ENCODE measurements around the gene ETFRF1.
A peak's percentile ranks its signal among the peaks of the same experiment; 100 is the strongest.

The ETFRF1 gene, protein sequence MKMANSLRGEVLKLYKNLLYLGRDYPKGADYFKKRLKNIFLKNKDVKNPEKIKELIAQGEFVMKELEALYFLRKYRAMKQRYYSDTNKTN

DNA sequence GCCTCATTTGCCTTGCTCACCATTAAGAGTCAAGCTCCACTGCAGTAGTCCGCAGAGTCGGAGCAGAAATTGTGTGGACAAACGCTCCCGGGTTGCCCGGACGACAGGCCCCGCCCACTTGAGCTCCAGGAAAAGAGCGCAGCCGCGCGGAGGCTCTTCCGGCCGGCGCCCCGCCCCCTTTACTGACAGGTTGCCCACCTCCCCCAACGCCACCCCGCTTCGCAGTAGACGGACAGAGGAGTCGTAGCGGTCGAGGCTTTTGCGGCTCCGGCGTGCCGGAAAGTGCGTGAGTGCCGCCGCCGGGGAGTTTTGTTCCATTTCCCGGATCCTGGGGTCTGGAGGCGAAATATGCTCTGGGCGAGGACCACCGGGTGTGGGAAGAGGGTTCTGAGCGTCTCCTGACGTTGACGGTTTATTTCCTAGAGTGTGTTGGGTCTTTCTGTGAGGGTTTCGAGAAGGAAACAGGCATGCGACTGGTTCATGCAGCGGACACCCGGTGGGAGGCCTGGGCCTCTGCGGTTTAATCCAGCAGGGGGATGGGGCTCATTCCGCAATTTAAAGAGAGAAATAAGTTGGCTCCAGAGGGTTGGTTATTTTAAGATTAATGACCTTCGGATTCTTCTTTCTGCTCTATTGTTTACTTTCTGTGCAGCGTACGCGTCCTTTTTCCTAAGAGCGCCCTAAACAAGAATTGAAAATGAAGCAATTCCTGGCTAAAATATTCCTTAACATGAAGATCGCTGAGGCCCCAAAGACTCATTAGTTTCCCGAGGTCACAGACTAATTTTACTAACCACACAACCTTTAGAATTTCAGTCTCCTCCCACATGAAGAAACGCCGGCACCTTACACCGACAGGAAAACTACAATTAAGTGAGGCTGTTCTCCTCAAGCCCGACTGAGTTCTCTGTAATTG lies at the start of gene ETFRF1, which contains the start of gene DNAI7:
Gene ETFRF1 (plus strand): TSS at position 182 of the 916 bp plus-strand sequence. CDS start 8,720 bp downstream, outside the sequence.
Gene DNAI7 (minus strand): TSS at position 105 of the 916 bp plus-strand sequence. CDS start 82 bp downstream, at position 23.
- DNase-seq (ENCODE audit: low read depth), result peak; percentile 95

DNA sequence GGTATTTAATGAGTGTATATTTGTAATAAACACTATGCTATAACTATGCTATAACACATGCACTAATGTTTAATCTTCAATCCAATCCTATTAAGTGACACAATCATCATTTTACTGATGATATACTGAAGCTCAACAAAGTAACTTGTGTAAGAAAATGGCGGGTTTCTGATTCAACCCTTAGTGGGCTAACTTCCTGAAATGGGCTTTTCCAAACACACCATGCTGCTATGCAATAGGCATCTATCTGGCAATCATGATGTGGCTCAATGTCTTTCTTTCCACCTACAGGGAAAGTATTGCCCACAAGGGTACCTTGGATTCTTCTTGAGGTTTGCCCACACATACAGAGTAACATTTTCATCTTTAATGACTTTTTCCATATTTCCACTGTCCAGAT lies 48.4 kb upstream of the ETFRF1 start:
- DNase-seq (ENCODE audit: low read depth), result no peak

DNA sequence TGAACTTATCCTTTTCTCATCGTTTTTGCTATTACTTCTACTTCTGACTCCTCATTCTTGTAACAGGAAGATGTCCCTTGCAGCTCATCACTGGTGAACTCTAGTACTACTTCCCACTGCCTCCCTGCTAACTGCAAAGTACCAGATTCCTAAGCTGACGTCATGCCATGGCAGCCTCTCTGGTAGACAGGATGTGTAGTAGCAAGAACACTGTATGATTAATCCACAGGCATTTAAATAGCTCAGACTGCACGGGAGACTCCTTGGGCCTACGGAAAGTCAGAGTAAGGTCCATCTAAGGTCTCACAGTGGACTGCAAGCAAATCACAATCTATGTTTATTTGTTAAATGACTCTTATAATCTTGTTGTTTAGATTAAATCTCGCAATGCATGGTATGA lies 43.6 kb upstream of the ETFRF1 start:
- DNase-seq (ENCODE audit: low read depth), result no peak

DNA sequence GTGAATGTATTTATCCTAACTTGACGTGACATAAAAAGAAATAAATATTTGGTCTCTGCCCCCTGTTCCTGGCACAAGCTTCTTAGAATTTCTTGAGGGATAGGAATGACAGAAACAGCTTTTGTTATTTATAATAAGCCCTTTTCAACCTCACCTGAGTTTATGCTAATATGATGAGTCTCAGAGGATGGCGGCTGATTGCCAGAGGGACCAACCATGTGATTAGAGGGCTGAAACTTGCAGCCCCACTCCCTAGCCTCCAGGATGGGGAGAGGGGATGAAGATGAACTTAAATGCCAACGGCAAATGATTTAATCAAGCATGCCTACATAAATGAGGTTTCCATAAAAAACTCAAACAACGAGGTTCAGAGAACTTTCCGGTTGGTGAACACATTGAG lies 43.0 kb upstream of the ETFRF1 start:
- DNase-seq (ENCODE audit: low read depth), result no peak

DNA sequence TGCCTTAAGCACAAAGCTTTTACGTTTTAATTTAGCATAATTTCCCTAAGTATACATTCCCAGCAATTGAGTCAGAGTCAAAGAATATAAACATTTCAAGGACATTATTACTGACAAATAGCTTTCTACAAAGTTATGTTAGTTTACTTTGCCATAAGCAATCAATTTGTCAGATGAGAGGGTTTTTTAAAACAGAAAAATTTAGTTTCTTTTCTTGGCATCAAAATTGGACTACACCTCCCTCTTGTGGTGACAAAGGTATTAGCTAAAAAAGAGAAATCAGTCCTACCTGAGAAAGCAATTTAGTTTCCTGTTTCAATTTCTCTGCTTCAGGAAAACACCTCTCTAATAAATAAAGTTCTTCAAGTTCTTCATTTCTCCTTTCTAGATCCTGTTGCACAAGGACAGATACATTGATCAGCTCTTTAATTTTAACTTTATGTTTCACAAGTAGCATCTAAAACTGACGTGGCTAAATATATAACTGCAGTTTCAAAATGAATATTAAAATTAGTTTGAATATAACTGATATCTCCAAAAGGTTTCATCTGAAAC lies 39.9 kb upstream of the ETFRF1 start:
- no peak for DNase-seq (ENCODE audit: low read depth)

DNA sequence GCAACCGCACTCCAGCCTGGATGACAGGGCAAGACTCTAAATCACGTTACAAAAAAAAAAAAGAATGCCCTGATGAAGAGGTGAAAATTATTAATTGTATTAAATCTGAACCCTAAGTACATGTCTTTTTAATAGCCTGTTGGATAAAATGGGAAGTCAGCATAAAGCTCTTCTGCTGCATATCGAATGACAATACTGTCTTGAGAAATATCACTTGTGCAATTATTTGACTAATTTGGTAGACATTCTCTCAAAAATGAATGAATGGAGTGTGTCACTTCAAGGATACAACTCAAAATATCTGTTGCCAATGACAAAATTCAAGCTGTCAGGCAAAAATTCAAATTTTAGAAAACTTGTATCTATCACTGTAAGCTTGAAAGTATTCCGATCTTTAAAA lies 39.0 kb upstream of the ETFRF1 start:
- DNase-seq (ENCODE audit: low read depth), result no peak

DNA sequence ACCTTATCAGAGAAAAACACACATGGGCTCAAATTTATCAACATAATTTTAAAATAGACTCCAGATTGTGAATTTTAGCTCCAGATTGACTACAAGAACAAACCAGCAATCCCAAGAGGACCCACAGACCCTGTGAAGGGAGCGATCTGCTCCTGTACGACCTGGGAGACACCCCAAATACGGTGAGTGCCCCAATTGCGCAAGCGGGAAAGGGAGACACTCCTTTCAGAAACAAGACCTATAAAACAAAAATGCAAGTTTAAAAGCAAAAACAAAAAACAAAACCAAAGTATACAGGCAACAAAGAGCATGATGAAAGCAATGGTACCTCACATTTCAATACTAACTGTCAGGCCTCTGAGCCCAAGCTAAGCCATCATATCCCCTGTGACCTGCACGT lies 32.2 kb upstream of the ETFRF1 start:
- DNase-seq (ENCODE audit: low read depth), result no peak

DNA sequence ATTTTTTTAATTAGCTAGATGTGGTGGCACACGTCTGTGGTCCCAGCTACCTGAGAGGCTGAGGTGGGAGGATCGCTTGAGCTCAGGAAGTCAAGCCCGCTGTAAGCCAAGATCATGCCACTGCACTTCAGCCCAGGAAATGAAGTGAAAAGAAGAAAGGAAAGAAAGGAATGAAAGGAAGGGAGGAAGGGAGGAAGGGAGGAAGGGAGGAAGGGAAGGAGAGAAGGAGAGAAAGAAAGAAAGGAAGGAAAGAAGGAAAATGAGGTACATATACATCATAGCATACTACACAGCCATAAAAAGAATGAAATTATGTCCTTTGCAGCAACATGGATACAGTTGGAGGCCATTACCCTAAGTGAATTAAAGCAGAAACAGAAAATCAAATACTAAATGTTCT lies 12.3 kb upstream of the ETFRF1 start:
- no peak for DNase-seq (ENCODE audit: low read depth)

DNA sequence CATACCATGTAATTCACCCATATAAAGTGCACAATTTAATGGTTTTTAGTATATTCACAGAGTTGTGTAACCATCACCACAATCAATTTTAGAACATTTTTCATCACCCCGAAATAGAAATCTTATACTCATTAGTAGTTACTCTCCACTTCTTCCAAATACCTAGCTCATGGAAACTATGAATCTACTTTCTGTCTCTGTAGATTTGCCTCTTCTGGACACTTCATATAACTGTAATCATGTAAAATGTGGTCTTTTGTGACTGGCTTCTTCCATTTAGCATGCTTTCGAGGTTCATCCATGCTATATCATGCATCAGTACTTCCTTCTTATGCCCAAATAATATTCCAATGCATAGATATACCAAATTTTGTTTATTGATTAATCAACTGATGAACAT lies 10.9 kb upstream of the ETFRF1 start:
- DNase-seq (ENCODE audit: low read depth), result no peak

DNA sequence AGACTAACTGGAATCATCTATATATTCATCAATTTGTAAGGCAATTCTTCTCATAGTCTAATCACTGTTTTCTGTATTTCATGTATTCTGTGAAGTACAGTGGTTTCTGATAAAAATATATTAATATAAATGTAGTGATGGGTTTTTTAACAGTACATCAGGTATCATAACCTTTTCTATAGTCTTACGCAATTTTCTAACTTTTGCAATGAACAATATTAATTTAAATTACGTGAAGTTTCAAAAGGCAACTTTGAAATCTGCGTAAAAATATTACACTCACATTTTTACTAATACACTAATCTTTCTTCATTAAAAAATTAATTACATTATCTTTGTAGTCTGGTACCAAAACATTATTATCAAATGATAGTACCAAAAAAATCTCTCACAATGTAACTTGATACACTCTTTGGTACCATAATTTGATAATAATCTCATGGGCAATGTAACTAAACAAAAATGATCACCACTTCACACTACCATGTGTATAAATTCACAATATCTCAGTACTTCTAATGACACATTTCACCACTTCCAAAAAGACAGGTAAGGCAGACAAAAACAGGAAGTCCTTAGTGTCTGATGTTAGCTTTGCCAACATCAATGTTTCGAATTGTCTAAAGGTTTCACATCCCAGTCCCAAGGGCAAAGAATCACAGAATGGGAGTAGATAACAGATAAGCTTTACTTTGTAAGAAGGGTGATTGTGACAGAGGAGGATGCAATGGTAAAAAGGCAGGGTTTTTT lies 8.8 kb upstream of the ETFRF1 start:
- no peak for DNase-seq (ENCODE audit: low read depth)

DNA sequence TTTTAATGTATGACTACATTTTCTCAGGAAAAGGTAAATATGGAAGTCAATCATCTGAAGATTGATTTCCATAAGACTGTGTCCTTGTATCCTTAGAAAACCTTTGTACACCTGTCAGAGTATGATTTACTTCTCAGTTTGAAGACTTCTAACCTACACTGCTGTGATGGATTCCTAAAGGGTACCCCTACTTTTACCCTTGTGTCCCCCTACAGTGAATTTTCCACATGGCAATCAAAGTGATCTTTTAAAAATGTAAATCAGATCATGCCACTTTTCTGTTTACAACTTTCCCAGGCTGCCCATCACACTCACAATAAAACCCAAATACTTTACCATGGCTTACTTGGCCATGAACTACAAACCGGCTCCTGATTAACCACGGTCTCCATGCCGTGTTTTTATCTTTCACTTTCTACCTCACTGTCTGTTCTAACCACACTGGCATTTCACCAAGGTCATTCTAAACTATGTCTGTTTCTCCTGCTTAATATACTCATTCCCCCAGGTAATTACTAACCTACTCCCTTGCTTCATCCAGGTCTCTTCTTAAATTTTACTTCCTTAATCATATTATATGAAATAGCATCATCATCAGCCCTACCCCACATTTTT lies 8.1 kb upstream of the ETFRF1 start:
- no peak for DNase-seq (ENCODE audit: low read depth)

DNA sequence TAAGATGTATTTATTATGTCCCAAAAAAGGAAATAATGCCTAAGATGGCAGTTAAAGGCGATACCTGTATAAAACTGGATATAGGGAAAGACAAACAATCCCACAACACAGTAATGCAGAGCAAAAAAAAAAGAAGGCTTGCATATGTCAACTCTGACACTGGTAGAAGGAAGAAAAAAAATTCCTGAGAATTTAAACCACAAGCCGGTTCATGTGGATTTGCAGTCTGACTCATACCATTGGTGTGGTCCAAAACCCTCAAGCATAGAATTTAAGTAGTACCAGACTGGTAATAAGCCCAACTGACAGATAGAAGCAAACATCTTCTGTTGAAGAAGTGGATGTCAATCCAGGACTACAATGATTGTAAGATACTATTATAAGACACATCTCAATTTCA lies 7.3 kb upstream of the ETFRF1 start:
- no peak for DNase-seq (ENCODE audit: low read depth)

DNA sequence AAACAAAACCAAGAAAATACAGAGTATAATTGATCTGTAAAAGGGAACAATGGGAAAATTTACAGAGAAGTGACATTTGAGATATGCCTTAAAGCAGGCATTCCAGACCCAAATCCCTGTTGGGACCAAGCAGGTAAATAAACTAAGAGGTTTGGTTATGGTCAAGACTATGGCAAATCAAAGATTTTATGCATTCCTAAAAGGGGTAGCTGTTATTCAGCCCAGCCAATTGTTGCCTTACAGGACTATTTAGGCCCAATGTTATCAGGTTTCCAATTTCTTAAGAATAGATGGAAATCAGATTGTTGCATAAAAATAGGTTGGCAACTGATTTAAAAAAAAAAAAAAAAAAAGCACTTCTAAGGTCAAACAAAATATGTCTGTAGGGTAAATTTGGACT lies 5.4 kb upstream of the ETFRF1 start:
- no peak for DNase-seq (ENCODE audit: low read depth)

DNA sequence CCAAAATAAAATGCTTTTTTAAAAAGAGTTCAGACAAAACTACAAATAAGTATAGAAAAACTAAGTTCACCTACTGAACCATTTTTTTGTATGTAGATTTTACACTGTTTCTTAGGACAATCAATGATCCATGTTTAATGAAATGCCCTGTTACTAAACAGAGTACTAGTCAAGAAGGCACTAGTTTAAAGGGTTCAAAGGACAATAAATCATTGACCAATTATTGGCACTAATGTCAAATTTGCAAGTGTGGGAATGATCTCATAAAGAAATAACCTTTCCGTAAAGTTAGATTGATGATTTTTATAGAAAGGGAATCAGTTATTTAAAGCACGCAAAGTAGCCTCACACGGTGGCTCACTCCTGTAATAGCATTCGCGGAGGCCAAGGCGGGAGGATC lies 4.2 kb upstream of the ETFRF1 start:
- no peak for DNase-seq (ENCODE audit: low read depth)

DNA sequence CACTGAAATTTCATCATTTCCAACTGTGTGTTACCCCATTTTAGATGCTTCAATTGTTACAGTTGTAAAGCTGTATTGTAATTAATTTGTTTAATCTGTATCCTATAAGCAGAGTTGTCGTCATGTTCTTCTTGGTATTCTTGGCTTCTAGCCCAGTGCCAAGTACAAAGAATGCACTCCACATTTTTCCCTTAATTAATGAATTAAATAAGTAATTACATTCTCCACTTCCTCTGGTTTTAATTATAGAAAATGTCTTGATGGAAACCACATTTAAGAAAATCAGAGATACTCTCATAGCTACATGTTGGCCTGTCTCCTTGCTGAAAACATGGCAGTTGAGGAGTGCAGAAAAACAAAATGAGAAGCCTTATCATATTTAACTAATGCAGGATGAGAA lies 823 bp upstream of the ETFRF1 start:
- no peak for DNase-seq (ENCODE audit: low read depth)

DNA sequence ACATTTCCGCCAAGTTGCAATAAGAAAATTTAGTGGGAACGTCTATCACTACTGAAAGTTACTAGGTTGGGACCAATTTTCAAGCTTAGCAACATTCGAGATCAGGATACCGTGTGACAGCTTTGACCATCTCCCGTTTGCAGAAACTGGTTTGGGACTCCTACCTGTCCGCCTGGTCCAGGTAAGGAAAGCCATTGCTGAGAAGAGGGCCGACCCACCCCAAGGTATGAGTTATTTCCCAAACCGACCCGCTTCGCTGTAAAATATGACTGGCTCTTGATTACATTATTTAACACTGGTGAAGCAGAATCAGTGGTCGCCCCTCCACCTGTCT lies 348 bp upstream of the ETFRF1 start:
- no peak for DNase-seq (ENCODE audit: low read depth)

DNA sequence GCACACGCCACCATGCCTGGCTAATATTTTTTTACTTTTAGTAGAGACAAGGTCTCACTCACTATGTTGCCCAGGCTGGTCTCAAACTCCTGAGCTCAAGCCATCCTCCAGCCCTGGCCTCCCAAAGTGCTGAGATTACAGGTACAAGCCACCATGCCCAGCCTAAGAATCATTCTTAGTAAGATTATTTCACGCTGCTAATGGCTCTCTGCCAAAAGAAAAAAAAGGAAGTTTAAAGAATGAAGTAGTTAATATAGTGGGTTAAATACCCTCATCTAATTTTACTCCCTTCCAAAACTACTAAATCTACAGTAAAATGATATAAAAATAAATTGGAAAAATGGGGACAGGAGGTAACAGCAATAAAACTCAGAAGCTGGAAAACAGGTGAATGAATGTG lies 2.6 kb downstream of the ETFRF1 start:
- no peak for DNase-seq (ENCODE audit: low read depth)

DNA sequence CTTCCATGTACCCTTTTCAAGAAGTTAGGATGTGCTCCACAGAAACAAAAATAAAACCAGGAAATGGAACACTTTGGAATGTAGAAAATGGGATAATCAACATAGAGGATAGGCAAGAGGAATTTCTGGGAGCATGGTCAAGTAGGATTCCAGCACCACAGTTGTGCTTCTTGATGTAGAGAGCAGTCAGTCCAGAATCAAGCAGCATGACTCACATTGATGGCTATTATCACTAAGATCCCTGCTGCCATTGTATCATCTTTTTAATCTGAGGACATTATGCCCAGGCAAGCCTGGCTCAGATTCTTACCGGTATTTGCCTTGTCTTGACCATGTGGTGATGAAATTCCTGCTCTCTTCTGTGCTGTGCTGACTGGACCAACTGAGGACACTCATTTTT lies 5.7 kb downstream of the ETFRF1 start:
- DNase-seq (ENCODE audit: low read depth), result no peak

DNA sequence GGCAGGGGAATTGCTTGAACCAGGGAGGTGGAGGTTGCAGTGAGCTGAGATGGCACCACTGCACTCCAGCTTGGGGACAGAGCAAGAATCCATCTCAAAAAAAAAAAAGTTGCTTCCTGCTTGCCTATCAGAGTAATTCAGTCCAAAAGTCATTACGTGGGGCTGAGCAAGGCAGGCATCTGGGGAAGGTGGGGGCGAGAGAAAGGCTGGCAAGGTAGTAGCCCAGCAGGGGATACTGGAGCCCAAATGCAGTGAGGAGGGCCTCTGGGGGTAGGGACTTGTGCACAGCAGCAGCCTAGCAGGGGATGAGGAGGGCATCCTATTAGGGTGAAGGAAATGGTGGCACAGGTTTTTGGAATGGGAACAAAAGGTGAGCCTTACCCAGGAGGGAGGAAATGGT lies 7.1 kb downstream of the ETFRF1 start:
- DNase-seq (ENCODE audit: low read depth), result no peak

DNA sequence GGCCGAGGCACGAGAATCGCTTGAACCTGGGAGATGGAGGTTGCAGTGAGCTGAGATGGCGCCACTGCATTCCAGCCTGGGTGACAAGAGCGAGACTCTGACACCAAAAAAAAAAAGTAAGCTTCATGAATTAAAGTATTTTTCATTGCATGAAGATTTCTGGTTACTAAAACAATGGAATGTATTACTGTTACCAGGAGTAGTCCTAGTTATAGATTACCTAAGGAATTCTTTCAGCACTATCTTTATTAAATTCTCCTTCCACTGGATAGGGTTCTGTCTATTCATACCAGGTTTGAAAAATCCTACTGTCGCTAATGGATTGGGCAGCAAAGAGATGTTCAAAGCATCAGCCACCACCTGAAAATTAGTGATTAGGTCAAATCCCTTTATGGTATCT lies 12.4 kb downstream of the ETFRF1 start:
- no peak for DNase-seq (ENCODE audit: low read depth)

DNA sequence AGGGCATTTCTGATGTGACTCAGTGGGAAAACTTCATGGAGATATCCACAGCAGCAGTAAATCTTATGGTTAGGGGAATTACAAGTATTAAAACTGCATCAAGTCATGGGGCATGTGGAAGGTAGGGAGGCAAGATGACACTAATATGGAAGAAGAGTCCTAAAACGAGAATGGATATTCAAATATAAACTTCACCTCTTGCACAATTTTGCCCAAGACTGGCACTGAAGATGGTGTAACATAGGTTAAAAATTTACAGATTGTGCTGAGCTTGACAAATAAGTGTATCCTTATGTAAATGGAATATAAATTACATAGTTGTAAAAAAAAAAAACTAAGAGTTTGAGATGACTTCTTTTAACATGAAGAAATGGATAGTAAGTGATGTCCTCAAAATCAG lies 12.8 kb downstream of the ETFRF1 start:
- no peak for DNase-seq (ENCODE audit: low read depth)

DNA sequence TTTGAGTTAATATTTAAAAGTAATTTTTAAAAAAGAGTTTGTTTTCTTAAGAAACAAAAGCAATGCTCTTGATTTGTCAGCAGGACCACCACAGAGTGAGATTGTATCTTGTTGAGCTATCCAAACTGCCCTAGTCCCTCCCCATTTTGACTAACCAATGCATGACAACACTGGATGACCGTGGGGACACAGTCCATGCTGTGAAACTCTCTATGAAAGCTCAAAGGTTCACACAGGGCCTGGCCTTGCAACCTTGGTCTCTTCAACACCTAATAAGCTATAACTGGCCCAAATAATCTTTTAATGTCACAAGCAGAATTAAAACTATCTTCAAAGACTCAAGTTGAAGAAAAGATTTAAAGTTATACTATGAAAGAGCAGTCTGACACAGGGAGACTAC lies 13.5 kb downstream of the ETFRF1 start:
- DNase-seq (ENCODE audit: low read depth), result no peak
